NCI-H748 treated with DMSO at 0.1 percent for 48 hours (cell line): ENCODE results near the gene EVA1C.
A peak's percentile ranks its signal among the peaks of the same experiment; 100 is the strongest.
"Not testable (repeated sequence)": the region's sequence is repeated elsewhere in the genome, so short reads cannot be mapped to it uniquely, and the experiment has no call there.

Source experiments
- DNase-seq: peaks from one replicate; lab custom pipeline; 2025; lab: John Stamatoyannopoulos, UW

Gene EVA1C

GRCh38 chr21:32424674-32425073, 12.2 kb downstream of the EVA1C start:
- DNase-seq: no peak

- DNase-seq: no peak
Measured at GRCh38 chr21:32425628-32426027, 13.1 kb downstream of the EVA1C start.

GRCh38 chr21:32426066-32426465, 13.6 kb downstream of the EVA1C start:
- no peak for DNase-seq

GRCh38 chr21:32426592-32427051, 14.1 kb downstream of the EVA1C start:
- DNase-seq: no peak

GRCh38 chr21:32427958-32428623, 15.6 kb downstream of the EVA1C start:
- no peak for DNase-seq

GRCh38 chr21:32432982-32433660, 20.6 kb downstream of the EVA1C start:
- peak; percentile 1 for DNase-seq

- no peak for DNase-seq
Measured at GRCh38 chr21:32437729-32438128, 25.2 kb downstream of the EVA1C start.

GRCh38 chr21:32442566-32443318, 30.2 kb downstream of the EVA1C start:
- no peak for DNase-seq

GRCh38 chr21:32445101-32445500, 32.6 kb downstream of the EVA1C start:
- no peak for DNase-seq

GRCh38 chr21:32446440-32446839, 33.9 kb downstream of the EVA1C start:
- not testable (repeated sequence) for DNase-seq

- no peak for DNase-seq
Measured at GRCh38 chr21:32447224-32447623, 34.7 kb downstream of the EVA1C start.

GRCh38 chr21:32448803-32449594, 36.5 kb downstream of the EVA1C start:
- DNase-seq: no peak

- not testable (repeated sequence) for DNase-seq
Measured at GRCh38 chr21:32450881-32451701, 38.6 kb downstream of the EVA1C start.

GRCh38 chr21:32452191-32452590, 39.7 kb downstream of the EVA1C start:
- DNase-seq: not testable (repeated sequence)

GRCh38 chr21:32452641-32453040, 40.1 kb downstream of the EVA1C start:
- DNase-seq: no peak

- no peak for DNase-seq
Measured at GRCh38 chr21:32455548-32455947, 43.0 kb downstream of the EVA1C start.

- DNase-seq: no peak
Measured at GRCh38 chr21:32456497-32456918, 44.0 kb downstream of the EVA1C start.

- DNase-seq: no peak
Measured at GRCh38 chr21:32457360-32457840, 44.9 kb downstream of the EVA1C start.

GRCh38 chr21:32457962-32458361, 45.5 kb downstream of the EVA1C start:
- DNase-seq: no peak

GRCh38 chr21:32459972-32460371, 47.5 kb downstream of the EVA1C start:
- no peak for DNase-seq

- no peak for DNase-seq
Measured at GRCh38 chr21:32461503-32461902, 49.0 kb downstream of the EVA1C start.
